ENCODE data around the gene ATXN10. TPM values are rescaled to one million over a fixed set of nuclear protein-coding genes. Genes with fewer than 3 reads are reported as not detected.
"Not testable (repeated sequence)": the region's sequence is repeated elsewhere in the genome, so short reads cannot be mapped to it uniquely, and the experiment has no call there.

Gene ATXN10
- total RNA-seq, result 92.4 and 127 TPM in 2 replicates

DNA sequence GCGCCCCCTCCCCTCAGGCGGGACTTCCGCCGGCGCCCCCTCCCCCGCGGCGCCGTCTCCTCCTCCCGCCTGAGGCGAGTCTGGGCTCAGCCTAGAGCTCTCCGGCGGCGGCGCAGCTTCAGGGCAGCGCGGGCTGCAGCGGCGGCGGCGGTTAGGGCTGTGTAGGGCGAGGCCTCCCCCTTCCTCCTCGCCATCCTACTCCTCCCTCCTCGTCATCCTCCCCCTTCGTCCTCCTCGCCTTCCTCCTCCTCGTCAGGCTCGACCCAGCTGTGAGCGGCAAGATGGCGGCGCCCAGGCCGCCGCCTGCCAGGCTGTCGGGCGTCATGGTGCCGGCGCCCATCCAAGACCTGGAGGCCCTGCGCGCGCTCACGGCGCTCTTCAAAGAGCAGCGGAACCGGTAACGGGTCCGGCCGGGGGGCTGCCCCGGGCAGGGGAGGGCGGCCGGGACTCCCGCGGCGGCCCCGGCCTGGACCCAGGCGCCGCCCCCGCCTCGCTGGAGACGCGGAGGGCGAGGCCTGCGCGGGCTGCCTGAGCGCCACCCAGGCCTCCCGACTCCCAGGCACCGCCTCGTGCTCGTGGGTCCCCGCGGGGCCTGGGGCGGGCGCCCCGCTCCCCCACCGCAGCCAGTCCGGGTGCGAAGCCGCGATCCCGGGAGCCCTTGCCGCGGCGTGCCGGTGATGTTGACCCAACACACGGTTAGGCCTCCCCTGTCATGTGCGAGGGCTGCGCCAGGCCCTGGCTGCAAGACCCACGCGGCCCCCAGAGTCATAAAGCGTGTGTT is at the start of gene ATXN10:
ATXN10 (plus strand) TSS at position 52 of the 781 bp plus-strand sequence; CDS start at position 282, 230 bp downstream.
- peak; percentile 67 for DNase-seq

GRCh38 chr22:45621836-45622600 is 49.6 kb upstream of the ATXN10 start:
- no peak for DNase-seq

DNA sequence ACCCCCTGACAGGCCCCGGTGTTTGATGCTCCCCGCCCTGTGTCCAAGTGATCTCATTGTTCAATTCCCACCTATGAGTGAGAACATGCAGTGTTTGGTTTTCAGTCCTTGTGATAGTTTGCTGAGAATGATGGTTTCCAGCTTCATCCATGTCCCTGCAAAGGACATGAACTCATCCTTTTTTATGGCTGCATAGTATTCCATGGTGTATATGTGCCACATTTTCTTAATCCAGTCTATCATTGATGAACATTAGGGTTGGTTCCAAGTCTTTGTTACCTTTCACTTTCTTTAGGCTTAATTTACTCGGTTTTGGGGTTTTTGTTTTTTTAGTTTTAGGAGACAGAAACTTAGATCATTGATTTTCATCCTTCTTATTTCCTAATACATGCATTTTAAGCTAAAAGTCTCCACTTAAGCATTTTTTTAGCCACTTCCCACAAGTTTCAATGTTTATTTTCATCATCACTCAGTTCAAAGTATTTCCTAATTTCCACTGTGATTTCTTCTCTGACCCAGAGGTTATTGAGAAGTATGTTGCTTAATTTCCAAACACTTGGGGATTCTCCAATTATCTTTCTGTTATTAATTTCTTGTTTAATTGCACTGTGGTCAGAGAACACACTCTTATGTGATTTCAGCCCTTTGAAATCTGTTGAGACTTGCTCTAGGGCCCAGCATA is 48.0 kb upstream of the ATXN10 start:
- DNase-seq, result not testable (repeated sequence)

DNA sequence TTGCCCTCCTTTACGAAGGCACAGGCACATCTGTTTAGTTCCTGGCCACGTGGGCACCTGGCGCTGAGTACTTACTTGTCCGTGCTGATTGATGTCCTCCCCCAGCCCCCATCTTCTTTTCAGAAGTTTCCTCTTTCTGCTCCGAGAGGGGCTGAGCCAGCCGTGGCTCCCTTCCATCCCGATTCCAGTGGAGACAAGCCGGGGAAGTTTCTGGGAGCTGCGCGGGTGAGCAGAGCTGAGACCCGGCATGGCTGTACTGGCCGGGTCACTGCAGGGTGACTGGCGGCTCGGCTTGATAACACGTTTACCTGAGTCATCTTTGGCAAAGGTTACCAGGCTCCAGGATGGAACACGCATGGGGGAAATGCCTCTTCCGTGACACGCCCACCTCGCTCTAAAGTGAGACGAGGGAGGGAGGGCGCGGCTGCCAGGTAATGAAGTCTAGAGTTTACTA is 45.4 kb upstream of the ATXN10 start:
- no peak for DNase-seq

DNA sequence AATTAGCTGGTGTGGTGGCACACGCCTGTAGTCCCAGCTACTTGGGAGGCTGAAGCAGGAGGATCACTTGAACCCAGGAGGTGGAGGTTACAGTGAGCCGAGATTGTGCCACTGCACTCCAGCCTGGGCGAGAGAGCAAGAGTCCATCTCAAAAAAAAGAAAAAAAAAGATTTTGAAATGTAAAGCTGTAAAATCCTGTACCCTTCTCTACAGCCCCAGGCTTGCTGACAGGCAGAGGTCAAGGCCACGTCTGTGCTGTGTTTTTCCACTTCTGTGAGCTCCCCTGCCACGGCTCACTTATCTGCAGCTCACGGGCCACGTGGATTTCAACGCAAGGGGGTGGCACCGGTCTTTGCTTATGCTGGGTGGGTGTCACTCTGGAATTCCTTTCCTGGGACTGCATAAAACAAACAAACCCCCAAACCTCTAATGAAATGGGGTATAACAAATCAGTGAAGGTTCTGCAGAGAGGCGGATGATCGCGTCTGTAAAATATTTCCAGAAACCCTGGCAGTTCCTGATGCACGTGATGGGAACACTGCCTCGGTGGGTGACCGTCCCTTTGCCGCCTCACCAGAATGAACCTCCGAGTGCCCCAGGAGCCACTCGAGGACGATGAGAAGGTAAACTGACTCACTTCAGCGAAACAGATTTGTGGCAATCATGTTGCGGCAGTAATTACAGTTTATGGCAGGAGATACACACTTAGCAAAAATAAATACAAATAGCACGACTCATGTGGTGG is 44.0 kb upstream of the ATXN10 start:
- DNase-seq, result no peak

DNA sequence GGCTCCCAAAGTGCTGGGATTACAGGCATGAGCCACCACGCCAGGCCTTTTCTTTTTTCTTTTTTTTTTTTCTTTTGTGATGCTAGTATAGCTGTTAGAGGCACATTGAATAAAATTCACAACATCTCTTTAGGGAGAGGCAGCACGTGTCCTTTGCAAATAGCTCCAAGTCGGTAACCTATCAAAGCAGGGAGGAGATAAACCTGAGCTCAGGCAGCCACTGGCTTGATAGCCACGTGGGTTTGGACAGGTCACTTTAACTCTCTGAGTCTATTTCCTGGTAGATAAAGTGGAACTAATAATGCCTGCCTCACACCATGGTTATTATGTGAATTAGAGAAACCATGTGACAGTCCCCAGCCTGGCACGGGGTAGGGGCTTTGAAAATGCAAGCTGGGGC is 43.1 kb upstream of the ATXN10 start:
- no peak for DNase-seq

DNA sequence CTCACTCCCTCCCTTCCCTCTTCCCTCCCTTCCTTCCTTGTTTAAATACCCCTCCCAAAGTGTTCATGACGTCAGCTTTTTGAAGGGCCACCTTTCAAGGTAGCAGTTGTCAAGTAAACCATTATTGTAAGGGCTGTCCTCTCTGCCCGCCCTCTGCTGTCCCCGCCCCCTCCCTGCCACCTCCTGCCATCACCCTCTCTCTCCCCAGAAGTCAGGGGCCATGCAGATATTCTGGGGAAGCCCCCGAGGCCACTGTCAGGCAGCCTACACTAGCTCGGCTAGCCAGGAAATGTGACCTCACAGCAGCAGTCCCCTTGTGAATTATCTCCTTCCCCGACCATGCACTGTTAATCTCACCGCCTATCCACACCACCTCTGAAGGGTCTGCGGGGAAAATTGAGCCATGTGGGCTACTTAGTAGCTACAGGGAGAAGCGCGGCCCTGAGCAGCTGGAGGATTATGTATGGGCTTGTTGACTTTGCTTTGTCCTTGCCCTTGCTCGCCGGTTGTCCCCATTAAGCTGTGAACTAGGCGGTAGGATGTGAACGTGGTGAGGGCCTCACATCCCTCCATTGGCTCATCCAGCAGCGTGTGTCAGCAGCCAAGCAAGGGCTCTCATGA is 42.1 kb upstream of the ATXN10 start:
- no peak for DNase-seq

GRCh38 chr22:45630436-45630835 is 41.2 kb upstream of the ATXN10 start:
- DNase-seq, result no peak

DNA sequence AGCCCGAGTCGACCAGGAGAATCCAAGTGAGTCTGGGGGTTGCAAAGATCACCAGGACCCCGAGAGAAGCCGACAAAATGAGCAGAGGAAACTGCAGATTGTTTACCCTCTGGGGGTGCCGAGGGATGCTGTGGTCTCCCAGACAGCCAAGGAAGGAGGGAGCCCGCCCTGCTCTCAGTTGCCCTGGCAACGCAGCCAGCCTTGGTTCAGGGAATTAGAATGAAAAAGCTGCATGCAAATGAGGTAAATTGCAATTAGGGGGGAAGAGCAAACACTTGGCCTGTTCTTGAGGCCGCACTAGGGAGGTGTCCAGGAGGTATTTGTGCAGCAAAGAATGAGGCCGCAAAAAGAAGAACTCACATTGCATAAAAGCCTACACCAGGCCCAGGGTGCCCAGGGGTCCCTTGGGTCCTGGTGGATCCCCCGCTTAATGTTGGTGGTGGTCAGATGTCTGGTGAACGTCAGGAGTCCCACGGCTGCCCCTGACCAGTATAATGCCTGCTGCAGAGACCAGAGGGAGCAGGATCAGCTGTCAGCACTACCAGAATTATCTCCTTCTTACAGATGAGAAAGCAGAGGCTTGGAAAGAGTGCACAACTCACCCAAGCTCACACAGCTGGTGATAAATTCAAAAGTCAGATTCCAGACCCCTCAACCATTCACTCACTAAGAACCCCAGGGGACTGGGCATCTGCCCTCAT is 40.3 kb upstream of the ATXN10 start:
- DNase-seq, result no peak

DNA sequence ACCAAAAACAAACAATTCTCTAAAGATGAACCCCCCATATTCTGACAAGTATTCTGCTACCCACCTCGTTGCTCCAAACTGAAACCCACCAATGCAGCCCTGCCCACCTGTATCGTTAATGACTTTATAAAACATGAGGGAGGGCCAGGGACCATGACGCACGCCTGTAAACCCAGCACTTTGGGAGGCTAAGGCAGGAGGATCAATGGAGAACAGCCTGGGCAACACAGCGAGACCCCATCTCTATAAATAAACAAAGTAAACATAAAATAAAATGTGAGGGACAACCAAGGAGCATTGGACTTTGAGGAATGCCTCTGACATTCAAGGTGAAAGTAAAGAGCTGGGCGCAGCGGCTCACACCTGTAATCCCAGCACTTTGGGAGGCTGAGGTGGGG is 39.8 kb upstream of the ATXN10 start:
- no peak for DNase-seq

DNA sequence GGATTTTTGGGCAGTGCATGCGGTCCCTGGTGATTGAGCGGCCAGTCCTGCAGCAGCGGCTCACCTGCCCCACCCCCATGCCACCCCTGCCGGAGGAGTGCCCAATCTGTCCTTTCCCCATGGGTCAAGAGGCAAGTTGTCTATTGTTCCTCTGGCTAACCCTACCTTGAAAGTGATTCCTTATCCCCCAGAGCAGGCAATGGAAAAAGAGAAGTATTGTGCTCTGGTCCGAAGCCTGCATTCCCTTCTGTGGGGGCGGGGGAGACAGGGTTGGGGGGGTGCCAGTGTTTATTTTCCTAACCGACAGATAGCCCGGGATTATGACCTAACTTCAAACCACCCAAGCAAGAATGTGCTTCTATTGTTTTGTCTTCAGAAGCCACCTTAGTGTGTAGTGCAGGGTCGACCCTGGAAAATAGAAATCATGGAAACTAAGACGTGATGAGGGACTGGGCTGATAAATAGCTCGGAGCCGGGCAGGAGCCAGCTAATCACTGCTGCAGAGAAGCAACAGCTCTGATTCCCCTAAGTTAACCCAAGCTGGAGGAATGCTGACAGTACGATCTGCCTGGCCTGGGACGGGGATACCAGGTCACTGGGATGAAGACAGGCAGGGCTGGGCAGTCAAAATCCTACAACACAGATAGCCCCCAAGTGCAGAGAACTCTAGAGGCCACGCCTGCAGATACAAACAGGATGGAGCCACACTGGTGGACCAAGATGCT is 38.7 kb upstream of the ATXN10 start:
- peak; percentile 17 for DNase-seq

DNA sequence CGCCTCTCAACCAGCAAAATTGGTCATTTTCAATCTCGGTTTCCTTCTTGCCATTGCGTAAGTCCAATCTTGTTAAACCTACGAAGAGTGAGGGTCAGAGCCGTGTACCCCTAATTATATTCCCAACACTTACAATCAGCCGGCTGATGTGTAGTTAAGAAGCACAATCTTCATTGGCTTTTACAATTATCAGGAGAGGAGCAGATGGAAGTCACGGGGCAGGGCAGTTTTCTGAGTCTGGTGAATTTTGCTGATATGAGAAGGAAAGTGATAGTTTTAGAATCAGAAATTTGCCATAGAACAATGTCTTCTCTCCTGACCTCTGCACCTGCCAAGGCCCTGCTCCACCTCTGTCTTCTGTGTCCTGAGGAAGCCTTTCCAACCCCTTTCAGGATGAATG is 35.0 kb upstream of the ATXN10 start:
- no peak for DNase-seq

GRCh38 chr22:45638197-45638596 is 33.4 kb upstream of the ATXN10 start:
- no peak for DNase-seq

- DNase-seq, result peak; percentile 32
Observed at GRCh38 chr22:45638834-45639746, 32.5 kb upstream of the ATXN10 start.

- no peak for DNase-seq
Observed at GRCh38 chr22:45639747-45640102, 31.9 kb upstream of the ATXN10 start.

- no peak for DNase-seq
Observed at GRCh38 chr22:45640291-45640940, 31.2 kb upstream of the ATXN10 start.

DNA sequence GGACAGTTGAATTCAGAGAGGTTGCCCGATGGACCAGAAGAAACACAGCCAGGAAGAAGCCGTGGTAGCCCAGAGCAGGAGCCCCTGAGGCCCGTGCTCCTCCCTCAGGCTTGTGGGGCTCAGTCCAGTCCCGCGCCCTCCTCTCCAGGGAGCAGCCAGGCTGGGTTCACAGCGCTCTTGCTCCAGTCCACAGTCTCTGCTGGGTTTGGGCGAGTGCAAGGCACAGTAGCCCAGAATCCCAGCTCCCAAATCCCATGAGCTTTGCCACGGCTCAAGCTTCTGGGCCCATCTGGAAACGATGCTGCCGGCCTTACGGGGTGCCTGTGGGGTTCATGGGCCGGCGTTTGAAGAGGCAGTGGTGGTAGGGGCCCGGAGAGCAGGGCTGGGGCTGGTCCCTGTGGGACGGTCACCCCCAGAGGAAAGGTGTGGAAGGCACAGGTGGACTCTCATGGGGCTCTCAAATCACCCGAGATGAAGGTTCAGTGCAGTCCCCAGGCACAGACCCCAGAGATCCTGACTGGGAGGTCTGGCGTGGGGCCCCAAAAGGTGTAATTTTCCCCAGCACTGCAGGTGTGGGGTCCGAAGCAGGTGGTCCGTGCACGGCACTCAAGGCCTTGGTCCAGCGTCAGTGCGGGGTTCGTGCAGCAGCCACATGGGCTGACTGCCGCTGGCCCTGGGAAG is 30.6 kb upstream of the ATXN10 start:
- no peak for DNase-seq

DNA sequence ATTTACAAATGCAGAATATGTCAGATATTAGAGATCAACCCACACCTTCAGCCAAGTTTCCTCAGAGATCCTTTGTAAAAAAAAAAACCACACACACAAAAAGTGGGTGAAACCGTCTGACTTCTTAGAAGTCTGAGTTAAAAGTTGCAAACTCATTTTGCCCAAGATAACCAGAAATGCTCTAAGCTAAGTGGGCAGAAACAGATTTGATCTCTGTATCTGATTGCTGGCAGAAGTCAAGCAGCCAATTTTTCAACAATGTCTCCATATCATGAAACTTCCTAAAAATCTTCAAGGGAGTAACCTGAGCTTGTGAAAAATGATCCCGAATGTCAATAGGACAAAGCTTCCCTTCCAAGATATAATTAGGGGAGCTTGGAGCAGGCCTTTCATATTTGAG is 28.6 kb upstream of the ATXN10 start:
- no peak for DNase-seq

DNA sequence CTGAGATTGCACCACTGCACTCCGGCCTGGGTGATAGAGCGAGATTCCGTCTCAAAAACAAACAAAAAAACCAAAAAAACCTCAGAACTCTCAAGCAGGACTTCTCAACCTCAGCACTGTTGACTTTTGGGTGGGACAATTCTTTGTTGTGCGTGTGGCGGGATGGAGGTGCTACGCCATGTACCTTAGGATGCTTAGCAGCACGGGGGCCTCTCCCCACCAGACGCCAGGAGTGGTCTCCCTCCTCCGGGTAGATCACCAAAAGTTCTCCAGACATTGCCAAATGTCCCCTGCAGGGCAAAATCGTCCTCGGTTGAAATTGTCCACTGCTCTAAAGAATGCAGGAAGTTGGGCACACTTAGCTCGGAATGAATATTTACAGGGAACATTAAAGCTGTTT is 26.9 kb upstream of the ATXN10 start:
- no peak for DNase-seq

All from dermis blood vessel endothelial cell (primary cell).